Mammary epithelial cell (primary cell): ENCODE measurements around the gene DHX15.

Source experiments
- EZH2 ChIP-seq: IDR thresholded peaks from 2 replicates; pipeline ENCODE4 v1.6.1; 2012; ENCODE audit warnings: low read length, inconsistent platforms, borderline replicate concordance
- TF ChIP-seq, protein P1 (sequence below), 2 donors: IDR thresholded peaks in 1 of 2; conservative IDR thresholded peaks in 1 of 2; 2 replicates each; pipeline ENCODE4 v1.5.1; 2011 to 2012; ENCODE audit warnings: inconsistent platforms in 2 of 2, low read length in 2 of 2, mild to moderate bottlenecking in 2 of 2, control low read depth in 1 of 2, low read depth in 1 of 2; ENCODE audit not compliant: insufficient read depth in 1 of 2; ENCODE audit errors: extremely low read depth in 1 of 2

DNA sequence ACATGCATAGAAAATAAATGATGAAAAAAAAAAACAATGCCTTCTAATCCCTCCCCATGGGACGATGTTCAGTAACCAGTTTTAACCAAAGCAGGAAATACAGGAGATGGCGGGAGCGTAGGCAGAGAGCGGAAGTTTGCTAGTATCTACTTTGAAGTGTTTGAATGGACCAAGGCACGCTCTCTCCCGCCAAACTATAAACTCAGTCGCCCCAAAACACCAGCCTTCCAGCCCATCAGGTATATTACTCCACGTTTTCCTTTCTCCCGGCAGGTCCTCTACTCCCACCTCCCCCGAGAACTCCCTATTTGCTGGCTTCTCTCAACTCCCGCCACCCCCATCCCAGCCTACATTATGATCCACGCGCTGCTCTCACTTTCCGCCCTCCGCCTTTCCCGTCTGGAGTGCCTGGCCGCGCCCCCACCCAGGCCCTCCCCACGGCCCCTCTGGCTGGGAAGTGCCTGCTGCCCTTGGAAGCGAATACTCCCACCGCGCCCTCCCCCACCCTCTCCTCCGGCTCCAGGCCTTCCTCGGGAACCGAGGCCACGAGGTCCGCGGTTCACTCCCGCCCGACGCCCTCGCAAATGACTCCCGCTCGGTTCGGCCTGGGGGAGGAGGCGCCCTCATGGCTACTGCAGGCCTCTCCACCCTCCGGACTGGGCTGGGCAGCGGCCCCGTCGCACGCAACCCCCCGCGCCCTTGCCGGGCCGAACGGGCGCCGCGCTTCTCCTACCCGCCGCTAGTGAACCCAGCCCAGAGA, 723 bp downstream of the DHX15 start:
- TF ChIP-seq EZH2, result no peak
- TF ChIP-seq, protein P1, sequence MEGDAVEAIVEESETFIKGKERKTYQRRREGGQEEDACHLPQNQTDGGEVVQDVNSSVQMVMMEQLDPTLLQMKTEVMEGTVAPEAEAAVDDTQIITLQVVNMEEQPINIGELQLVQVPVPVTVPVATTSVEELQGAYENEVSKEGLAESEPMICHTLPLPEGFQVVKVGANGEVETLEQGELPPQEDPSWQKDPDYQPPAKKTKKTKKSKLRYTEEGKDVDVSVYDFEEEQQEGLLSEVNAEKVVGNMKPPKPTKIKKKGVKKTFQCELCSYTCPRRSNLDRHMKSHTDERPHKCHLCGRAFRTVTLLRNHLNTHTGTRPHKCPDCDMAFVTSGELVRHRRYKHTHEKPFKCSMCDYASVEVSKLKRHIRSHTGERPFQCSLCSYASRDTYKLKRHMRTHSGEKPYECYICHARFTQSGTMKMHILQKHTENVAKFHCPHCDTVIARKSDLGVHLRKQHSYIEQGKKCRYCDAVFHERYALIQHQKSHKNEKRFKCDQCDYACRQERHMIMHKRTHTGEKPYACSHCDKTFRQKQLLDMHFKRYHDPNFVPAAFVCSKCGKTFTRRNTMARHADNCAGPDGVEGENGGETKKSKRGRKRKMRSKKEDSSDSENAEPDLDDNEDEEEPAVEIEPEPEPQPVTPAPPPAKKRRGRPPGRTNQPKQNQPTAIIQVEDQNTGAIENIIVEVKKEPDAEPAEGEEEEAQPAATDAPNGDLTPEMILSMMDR (conservative IDR thresholded peaks at IDR 0.05 in 1 of 2, IDR thresholded peaks at IDR 0.05 in 1 of 2; ENCODE audit: extremely low read depth in 1 of 2, insufficient read depth in 1 of 2, low read depth in 1 of 2, low read length in 2 of 2), result peak in 1 of 2 donors; percentile 1
